Neural cell (in vitro differentiated cells): ENCODE data around the gene HOXC9. TPM values are rescaled to one million over a fixed set of nuclear protein-coding genes. Genes with fewer than 3 reads are reported as not detected.

Experiments
- H2AFZ ChIP-seq: fragments of 200-600, 300-800 bp; sonication (generic), shearing (Covaris generic); 2 replicates; pipeline ENCODE4 v1.6.0; 2014; ENCODE audit warnings: low read depth, mild to moderate bottlenecking, antibody characterized with exemption, low read length, moderate library complexity
- H3F3A ChIP-seq: fragments of 200-600 bp; shearing (Covaris generic); 2 replicates; pipeline ENCODE4 v1.6.1; 2016; ENCODE audit warnings: mild to moderate bottlenecking, moderate library complexity, mixed read lengths, antibody characterized with exemption, low read length; ENCODE audit not compliant: insufficient read depth, poor library complexity, severe bottlenecking
- H3K27ac ChIP-seq: fragments of 200-600, 300-800 bp; sonication (generic), shearing (Covaris generic); 2 replicates; pipeline ENCODE4 v1.5.1; 2014; ENCODE audit warnings: mild to moderate bottlenecking, low read length, moderate library complexity
- H3K27me3 ChIP-seq: fragments of 300-800, 200-600 bp; sonication (generic), shearing (Covaris generic); 2 replicates; pipeline ENCODE4 v1.6.0; 2014; ENCODE audit warnings: mild to moderate bottlenecking, low read depth, low read length, moderate library complexity; ENCODE audit not compliant: insufficient read depth
- H3K36me3 ChIP-seq: fragments of 300-800, 200-600 bp; sonication (generic), shearing (Covaris generic); 2 replicates; pipeline ENCODE4 v1.5.1; 2014; ENCODE audit warnings: mild to moderate bottlenecking, antibody characterized with exemption, low read length, moderate library complexity; ENCODE audit not compliant: insufficient read depth
- H3K4me2 ChIP-seq: fragments of 300-800, 200-600 bp; sonication (generic), shearing (Covaris generic); 2 replicates; pipeline ENCODE4 v1.6.0; 2014; ENCODE audit warnings: mild to moderate bottlenecking, low read length
- H3K4me3 ChIP-seq: fragments of 300-800, 200-600 bp; sonication (generic), shearing (Covaris generic); 2 replicates; pipeline ENCODE4 v1.5.1; 2014; ENCODE audit warnings: mild to moderate bottlenecking, low read length, moderate library complexity
- H3K79me2 ChIP-seq: fragments of 200-600 bp; shearing (Covaris generic); replicated peaks from 2 replicates; pipeline ENCODE4 v1.6.0; 2014; ENCODE audit warnings: mild to moderate bottlenecking, low read length, moderate library complexity; ENCODE audit not compliant: insufficient read depth
- H3K9ac ChIP-seq: fragments of 300-800, 200-600 bp; sonication (generic), shearing (Covaris generic); 2 replicates; pipeline ENCODE4 v1.6.1; 2016; ENCODE audit warnings: mild to moderate bottlenecking, low read length, mixed read lengths
- H3K9me2 ChIP-seq: fragments of 200-600 bp; shearing (Covaris generic); 2 replicates; pipeline ENCODE4 v1.6.1; 2016; ENCODE audit warnings: mild to moderate bottlenecking, low read length, mixed read lengths; ENCODE audit not compliant: insufficient read depth
- H3K9me3 ChIP-seq: fragments of 200-600, 300-800 bp; sonication (generic), shearing (Covaris generic); 2 replicates; pipeline ENCODE4 v1.6.1; 2016; ENCODE audit warnings: mild to moderate bottlenecking, mixed run types, low read length, moderate library complexity, mixed read lengths
- H4K20me1 ChIP-seq: fragments of 200-600 bp; shearing (Covaris generic); 2 replicates; pipeline ENCODE4 v1.6.1; 2016; ENCODE audit warnings: mild to moderate bottlenecking, mixed run types; ENCODE audit not compliant: insufficient read depth
- CTCF ChIP-seq: fragments of 450-650 bp; IDR thresholded peaks from 2 replicates; pipeline ENCODE4 v1.5.1; 2014; ENCODE audit warnings: antibody characterized with exemption, mild to moderate bottlenecking, moderate library complexity; ENCODE audit not compliant: poor library complexity, severe bottlenecking
- EP300 ChIP-seq: fragments of 450-650 bp; conservative IDR thresholded peaks from 2 replicates; pipeline ENCODE4 v1.6.1; 2014; ENCODE audit warnings: antibody characterized with exemption, mild to moderate bottlenecking, moderate library complexity; ENCODE audit not compliant: poor library complexity, severe bottlenecking
- EZH2 ChIP-seq: fragments of 200-600, 300-800 bp; shearing (Covaris generic), sonication (generic); IDR thresholded peaks from 2 replicates; pipeline ENCODE4 v1.6.1; 2014; ENCODE audit warnings: antibody characterized with exemption, low read length, borderline replicate concordance, mild to moderate bottlenecking; ENCODE audit not compliant: insufficient read depth, poor library complexity, severe bottlenecking
- MXI1 ChIP-seq: fragments of 450-650 bp; conservative IDR thresholded peaks from 2 replicates; pipeline ENCODE4 v1.6.1; 2014; ENCODE audit warnings: antibody characterized with exemption, mild to moderate bottlenecking; ENCODE audit not compliant: poor library complexity, severe bottlenecking
- POLR2AphosphoS5 ChIP-seq: IDR thresholded peaks from 2 replicates; pipeline ENCODE4 v1.6.1; 2012
- RAD21 ChIP-seq: fragments of 450-650 bp; conservative IDR thresholded peaks from 2 replicates; pipeline ENCODE4 v1.6.1; 2014; ENCODE audit warnings: antibody characterized with exemption, mild to moderate bottlenecking, moderate library complexity
- REST ChIP-seq: IDR thresholded peaks from 2 replicates; pipeline ENCODE4 v1.6.1; 2012; ENCODE audit warnings: borderline replicate concordance
- SMC3 ChIP-seq: fragments of 450-650 bp; conservative IDR thresholded peaks from 2 replicates; pipeline ENCODE4 v1.6.1; 2014; ENCODE audit warnings: antibody characterized with exemption, mild to moderate bottlenecking, moderate library complexity; ENCODE audit not compliant: poor library complexity
- TAF1 ChIP-seq: IDR thresholded peaks from 2 replicates; pipeline ENCODE4 v1.6.1; 2012; ENCODE audit warnings: low read depth
- polyA plus RNA-seq: library from polyadenylated mRNA; depleted of rRNA; stranded (reverse); fragments of >200 nt; gene quantifications from 2 replicates; pipeline ENCODE4 v1.2.3, GENCODE V29; 2014

HOXC9 gene
- polyA plus RNA-seq, 1 donor from 2014 or later = not detected

- no peaks in the 10 kb centered on the region for H3K9me2 ChIP-seq
- H3F3A ChIP-seq = no peaks in the 10 kb centered on the region
- H3K9ac ChIP-seq = no peak overlapping the region
- H3K27me3 ChIP-seq = peaks cover 100% of the 10 kb centered on the region
- H3K9me3 ChIP-seq = no peaks in the 10 kb centered on the region
- no peaks in the 10 kb centered on the region for H4K20me1 ChIP-seq
- no peak overlapping the region for H3K27ac ChIP-seq
- H3K4me3 ChIP-seq = no peak overlapping the region
- no peaks in the 10 kb centered on the region for H3K36me3 ChIP-seq
- TF ChIP-seq SMC3 (no peak), POLR2AphosphoS5 (no peak), MXI1 (no peak), EP300 (no peak), RAD21 (no peak), CTCF (no peak), TAF1 (no peak), EZH2 (no peak), REST (no peak)
- no peak overlapping the region for H3K4me2 ChIP-seq
- no peak overlapping the region for H2AFZ ChIP-seq
- no peaks in the 10 kb centered on the region for H3K79me2 ChIP-seq
Measured at GRCh38 chr12:53965281-53966084, 34.5 kb upstream of the HOXC9 start.

- Histone ChIP-seq H3F3A (no peaks in the 10 kb centered on the region), H3K9me2 (no peaks in the 10 kb centered on the region), H3K4me2 (no peak overlapping the region), H2AFZ (no peak overlapping the region), H3K36me3 (no peaks in the 10 kb centered on the region), H3K9me3 (no peaks in the 10 kb centered on the region), H3K79me2 (no peaks in the 10 kb centered on the region), H4K20me1 (no peaks in the 10 kb centered on the region), H3K9ac (no peak overlapping the region), H3K27ac (no peak overlapping the region), H3K27me3 (peaks cover 100% of the 10 kb centered on the region), H3K4me3 (no peak overlapping the region)
- TF ChIP-seq EP300 = no peak
- TF ChIP-seq POLR2AphosphoS5 = no peak
- no peak for TF ChIP-seq CTCF
- TF ChIP-seq EZH2 = no peak
Measured at GRCh38 chr12:53966085-53966384, 33.9 kb upstream of the HOXC9 start.
